Activated CD4-positive, alpha-beta T cell treated with anti-CD3 and anti-CD28 coated beads for 48 hours (primary cell): ENCODE measurements around the gene MARS1.
"Not testable (repeated sequence)": the region's sequence is repeated elsewhere in the genome, so short reads cannot be mapped to it uniquely, and the experiment has no call there.

Source experiments
- DNase-seq: peaks from one replicate; pipeline ENCODE4 v3.0.0-alpha.2; 2020

MARS1 gene

GRCh38 chr12:57474430-57474829, 13.4 kb upstream of the MARS1 start:
- DNase-seq, result no peak

- no peak for DNase-seq
Measured at GRCh38 chr12:57474862-57475261, 13.0 kb upstream of the MARS1 start.

GRCh38 chr12:57475271-57476161, 12.4 kb upstream of the MARS1 start:
- no peak for DNase-seq

GRCh38 chr12:57476162-57476992, 11.5 kb upstream of the MARS1 start:
- peak; percentile 91 for DNase-seq

- DNase-seq, result no peak
Measured at GRCh38 chr12:57476993-57477709, 10.7 kb upstream of the MARS1 start.

- DNase-seq, result peak; percentile 53
Measured at GRCh38 chr12:57477710-57478681, 9.9 kb upstream of the MARS1 start.

- no peak for DNase-seq
Measured at GRCh38 chr12:57479043-57479375, 8.9 kb upstream of the MARS1 start.

GRCh38 chr12:57479376-57480115, 8.3 kb upstream of the MARS1 start, which contains the start of gene ARHGAP9:
ARHGAP9 (minus strand) TSS chr12:57479866; CDS start chr12:57479406, 460 bp downstream.
- peak; percentile 58 for DNase-seq

GRCh38 chr12:57481671-57482070, 6.2 kb upstream of the MARS1 start:
- DNase-seq, result no peak

- DNase-seq, result no peak
Measured at GRCh38 chr12:57483466-57483865, 4.4 kb upstream of the MARS1 start.

- DNase-seq, result no peak
Measured at GRCh38 chr12:57485695-57486094, 2.2 kb upstream of the MARS1 start.

- DNase-seq, result no peak
Measured at GRCh38 chr12:57487055-57487596, 742 bp upstream of the MARS1 start.

GRCh38 chr12:57488402-57489156, 711 bp downstream of the MARS1 start:
- DNase-seq, result no peak

- no peak for DNase-seq
Measured at GRCh38 chr12:57489157-57489641, 1.3 kb downstream of the MARS1 start.

GRCh38 chr12:57490126-57490525, 2.3 kb downstream of the MARS1 start:
- DNase-seq, result no peak

- no peak for DNase-seq
Measured at GRCh38 chr12:57491393-57492280, 3.8 kb downstream of the MARS1 start.

GRCh38 chr12:57495051-57495701, 7.3 kb downstream of the MARS1 start:
- DNase-seq, result not testable (repeated sequence)

GRCh38 chr12:57496822-57497221, 9.0 kb downstream of the MARS1 start:
- DNase-seq, result no peak
